KMS-11 (cell line): ENCODE data around the gene ORMDL3.

Source experiments
- H2AFZ ChIP-seq: fragments of 200-600 bp; sonication (generic); 2 replicates; pipeline ENCODE4 v1.6.1; 2016; ENCODE audit warnings: antibody characterized with exemption, mixed run types, low read depth
- H3K27ac ChIP-seq: fragments of 200-600 bp; sonication (generic); 2 replicates; pipeline ENCODE4 v1.6.1; 2016; ENCODE audit warnings: mild to moderate bottlenecking, mixed run types
- H3K27me3 ChIP-seq: fragments of 200-600 bp; sonication (generic); 2 replicates; pipeline ENCODE4 v1.6.1; 2017; ENCODE audit warnings: mild to moderate bottlenecking, low read depth, mixed run types, moderate library complexity; ENCODE audit not compliant: insufficient read depth
- H3K36me3 ChIP-seq: fragments of 200-600 bp; sonication (generic); 2 replicates; pipeline ENCODE4 v1.6.1; 2017; ENCODE audit warnings: mild to moderate bottlenecking, mixed run types; ENCODE audit not compliant: insufficient read depth
- H3K4me1 ChIP-seq: fragments of 200-600 bp; sonication (generic); 2 replicates; pipeline ENCODE4 v1.6.1; 2016; ENCODE audit warnings: mild to moderate bottlenecking, low read depth, mixed run types; ENCODE audit not compliant: poor library complexity, severe bottlenecking
- H3K4me2 ChIP-seq: fragments of 200-600 bp; sonication (generic); 2 replicates; pipeline ENCODE4 v1.7.0; 2016; ENCODE audit warnings: mild to moderate bottlenecking, mixed run types
- H3K4me3 ChIP-seq: fragments of 200-600 bp; sonication (generic); IDR thresholded peaks from 2 replicates; pipeline ENCODE4 v1.6.1; 2017; ENCODE audit warnings: low read depth, low read length, mixed read lengths; ENCODE audit not compliant: insufficient read depth
- H3K79me2 ChIP-seq: fragments of 200-600 bp; sonication (generic); 2 replicates; pipeline ENCODE4 v1.6.1; 2016; ENCODE audit warnings: low read depth, mixed run types; ENCODE audit not compliant: insufficient read depth
- H3K9ac ChIP-seq: fragments of 200-600 bp; sonication (generic); 2 replicates; pipeline ENCODE4 v1.6.1; 2016; ENCODE audit warnings: mild to moderate bottlenecking, mixed run types
- H4K20me1 ChIP-seq: fragments of 200-600 bp; sonication (generic); 2 replicates; pipeline ENCODE4 v1.6.1; 2016; ENCODE audit warnings: mild to moderate bottlenecking, mixed run types; ENCODE audit not compliant: insufficient read depth
- CTCF ChIP-seq: fragments of 200-600 bp; sonication (generic); conservative IDR thresholded peaks from 2 replicates; pipeline ENCODE4 v1.6.1; 2017; ENCODE audit warnings: low read depth, mild to moderate bottlenecking, antibody characterized with exemption, low read length, moderate library complexity, mixed read lengths

Gene ORMDL3

GRCh38 chr17:39935909-39936308, 8.5 kb upstream of the ORMDL3 start:
- TF ChIP-seq CTCF, result no peak
- Histone ChIP-seq H3K9ac (no peak overlapping the region), H3K4me3 (no peak overlapping the region), H3K27me3 (no peaks in the 10 kb centered on the region), H3K4me1 (peaks cover 67% of the 10 kb centered on the region), H3K79me2 (no peaks in the 10 kb centered on the region; the same call in 1 of the 2 replicates), H2AFZ (no peak overlapping the region), H4K20me1 (no peaks in the 10 kb centered on the region), H3K4me2 (no peak overlapping the region), H3K36me3 (no peaks in the 10 kb centered on the region), H3K27ac (no peak overlapping the region)

GRCh38 chr17:39934324-39934723, 6.9 kb upstream of the ORMDL3 start:
- H3K79me2 ChIP-seq, result no peaks in the 10 kb centered on the region; the same call in 1 of the 2 replicates
- no peaks in the 10 kb centered on the region for H4K20me1 ChIP-seq
- no peak overlapping the region for H3K9ac ChIP-seq
- no peaks in the 10 kb centered on the region for H3K27me3 ChIP-seq
- no peak overlapping the region for H3K4me3 ChIP-seq
- peaks cover 66% of the 10 kb centered on the region for H3K4me1 ChIP-seq
- TF ChIP-seq CTCF, result no peak
- no peak overlapping the region; the same call in 1 of the 2 replicates for H3K27ac ChIP-seq
- H3K4me2 ChIP-seq, result no peak overlapping the region
- H3K36me3 ChIP-seq, result no peaks in the 10 kb centered on the region
- no peak overlapping the region for H2AFZ ChIP-seq

DNA sequence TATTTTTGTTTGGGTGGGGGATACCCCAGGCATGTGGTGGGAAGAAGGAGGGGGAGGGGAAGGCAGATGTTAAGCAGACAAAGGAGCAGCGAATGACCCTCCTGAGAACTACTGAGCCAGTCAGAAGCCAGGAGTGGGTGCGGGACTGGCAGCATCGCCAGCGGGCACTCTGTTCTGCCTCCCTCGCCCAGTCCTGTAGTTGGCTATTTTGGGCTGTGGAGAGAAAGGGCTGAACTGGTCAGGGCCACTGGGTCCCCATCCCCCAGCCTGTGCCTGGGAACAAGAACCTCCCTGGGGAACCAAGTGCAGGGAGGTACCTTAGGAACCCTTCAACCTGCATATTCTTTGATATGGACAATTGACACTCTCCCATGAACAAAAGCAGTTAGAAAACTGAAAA, 6.5 kb upstream of the ORMDL3 start:
- Histone ChIP-seq H2AFZ (no peak overlapping the region), H3K36me3 (no peaks in the 10 kb centered on the region), H3K79me2 (no peaks in the 10 kb centered on the region; the same call in 1 of the 2 replicates), H3K4me2 (no peak overlapping the region), H3K4me3 (no peak overlapping the region), H3K27me3 (no peaks in the 10 kb centered on the region), H3K9ac (no peak overlapping the region), H3K4me1 (peaks cover 66% of the 10 kb centered on the region), H4K20me1 (no peaks in the 10 kb centered on the region), H3K27ac (no peak overlapping the region)
- no peak for TF ChIP-seq CTCF

DNA sequence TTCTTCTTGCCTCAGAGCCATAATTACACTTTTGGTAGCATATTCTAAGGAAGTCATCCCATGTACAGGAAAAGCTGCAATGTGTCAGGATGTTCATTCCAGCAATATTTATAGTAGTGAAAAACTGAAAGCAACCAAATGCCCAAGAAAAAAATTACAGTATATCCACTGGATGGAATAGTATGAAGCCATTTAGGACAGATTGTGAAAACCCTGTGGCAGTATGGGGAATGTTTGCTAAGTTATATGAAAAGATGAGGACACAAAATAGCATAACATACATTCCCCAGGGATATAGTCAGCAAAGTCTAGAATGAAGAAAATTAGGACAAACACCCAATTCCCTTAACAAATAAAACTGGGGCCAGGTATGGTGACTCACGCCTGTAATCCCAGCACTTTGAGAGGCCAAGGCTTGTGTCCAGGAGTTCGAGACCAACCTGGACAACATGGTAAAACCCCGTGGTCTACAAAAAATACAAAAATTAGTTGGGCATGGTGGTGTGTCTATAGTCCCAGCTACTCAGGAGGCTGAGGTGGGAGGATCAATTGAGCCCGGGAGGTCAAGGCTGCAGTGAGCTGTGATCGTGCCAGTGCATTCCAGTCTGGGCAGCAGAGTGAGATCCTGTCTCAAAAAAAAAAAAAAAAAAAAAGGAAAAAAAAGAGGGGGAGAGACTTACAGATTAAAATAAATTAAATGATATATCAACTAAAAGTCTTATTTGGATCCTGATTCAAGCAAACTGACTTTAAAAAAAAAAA, 2.4 kb upstream of the ORMDL3 start:
- Histone ChIP-seq H3K36me3 (no peaks in the 10 kb centered on the region), H3K27me3 (no peaks in the 10 kb centered on the region), H3K4me3 (no peak overlapping the region), H3K9ac (peak overlapping the region; percentile 91), H4K20me1 (no peaks in the 10 kb centered on the region), H2AFZ (no peak overlapping the region), H3K27ac (peak overlapping the region; percentile 97), H3K4me2 (peak overlapping the region; percentile 75), H3K4me1 (peaks cover 55% of the 10 kb centered on the region), H3K79me2 (peaks cover 25% of the 10 kb centered on the region)
- TF ChIP-seq CTCF, result no peak
